HEK293 (cell line): ENCODE results near the gene DNAH8.

Experiments used
- GLI4 ChIP-seq: fragments of 450-650 bp; formaldehyde crosslinking; IDR thresholded peaks from 2 replicates; pipeline ENCODE4 v1.5.1; 2016; ENCODE audit warnings: missing biosample characterization, missing genetic modification characterization
- ZFP41 ChIP-seq: fragments of 450-650 bp; formaldehyde crosslinking; IDR thresholded peaks from 2 replicates; pipeline ENCODE4 v1.5.1; 2016; ENCODE audit warnings: missing biosample characterization, missing genetic modification characterization, borderline replicate concordance
- ZNF2 ChIP-seq: fragments of 450-650 bp; formaldehyde crosslinking; IDR thresholded peaks from 2 replicates; pipeline ENCODE4 v1.5.1; 2016; ENCODE audit warnings: missing biosample characterization, missing genetic modification characterization
- TF ChIP-seq, protein P1 (sequence below): fragments of 450-650 bp; formaldehyde crosslinking; IDR thresholded peaks from 2 replicates; pipeline ENCODE4 v1.5.1; 2016; ENCODE audit warnings: missing biosample characterization, missing genetic modification characterization
- TF ChIP-seq, protein P2 (sequence below): fragments of 450-650 bp; formaldehyde crosslinking; IDR thresholded peaks from 2 replicates; pipeline ENCODE4 v1.5.1; 2016; ENCODE audit warnings: missing biosample characterization, missing genetic modification characterization

DNA sequence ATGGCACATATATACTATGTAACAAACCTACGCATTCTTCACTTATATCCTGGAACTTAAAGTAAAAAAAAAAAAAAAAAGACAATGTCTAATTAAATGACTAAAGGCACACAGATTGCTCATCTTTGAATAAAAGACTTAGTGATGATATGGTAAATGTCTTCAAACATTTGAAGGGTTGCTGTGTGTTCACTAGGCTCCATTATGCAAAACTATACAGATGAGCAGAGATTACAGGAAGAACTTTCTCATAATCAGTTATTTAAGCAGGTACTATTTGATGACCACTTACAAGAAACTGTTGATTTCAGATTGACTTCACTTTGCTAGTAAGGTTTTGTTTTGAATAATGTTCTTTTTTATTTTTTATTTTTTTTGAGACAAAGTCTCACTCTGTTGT lies 34.4 kb downstream of the DNAH8 start:
- TF ChIP-seq, protein P1, sequence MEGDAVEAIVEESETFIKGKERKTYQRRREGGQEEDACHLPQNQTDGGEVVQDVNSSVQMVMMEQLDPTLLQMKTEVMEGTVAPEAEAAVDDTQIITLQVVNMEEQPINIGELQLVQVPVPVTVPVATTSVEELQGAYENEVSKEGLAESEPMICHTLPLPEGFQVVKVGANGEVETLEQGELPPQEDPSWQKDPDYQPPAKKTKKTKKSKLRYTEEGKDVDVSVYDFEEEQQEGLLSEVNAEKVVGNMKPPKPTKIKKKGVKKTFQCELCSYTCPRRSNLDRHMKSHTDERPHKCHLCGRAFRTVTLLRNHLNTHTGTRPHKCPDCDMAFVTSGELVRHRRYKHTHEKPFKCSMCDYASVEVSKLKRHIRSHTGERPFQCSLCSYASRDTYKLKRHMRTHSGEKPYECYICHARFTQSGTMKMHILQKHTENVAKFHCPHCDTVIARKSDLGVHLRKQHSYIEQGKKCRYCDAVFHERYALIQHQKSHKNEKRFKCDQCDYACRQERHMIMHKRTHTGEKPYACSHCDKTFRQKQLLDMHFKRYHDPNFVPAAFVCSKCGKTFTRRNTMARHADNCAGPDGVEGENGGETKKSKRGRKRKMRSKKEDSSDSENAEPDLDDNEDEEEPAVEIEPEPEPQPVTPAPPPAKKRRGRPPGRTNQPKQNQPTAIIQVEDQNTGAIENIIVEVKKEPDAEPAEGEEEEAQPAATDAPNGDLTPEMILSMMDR (tag by site-specific recombination), result no peak
- TF ChIP-seq ZFP41 (no peak), ZNF2 (tag by site-specific recombination) (no peak), GLI4 (no peak)
- TF ChIP-seq, protein P2, sequence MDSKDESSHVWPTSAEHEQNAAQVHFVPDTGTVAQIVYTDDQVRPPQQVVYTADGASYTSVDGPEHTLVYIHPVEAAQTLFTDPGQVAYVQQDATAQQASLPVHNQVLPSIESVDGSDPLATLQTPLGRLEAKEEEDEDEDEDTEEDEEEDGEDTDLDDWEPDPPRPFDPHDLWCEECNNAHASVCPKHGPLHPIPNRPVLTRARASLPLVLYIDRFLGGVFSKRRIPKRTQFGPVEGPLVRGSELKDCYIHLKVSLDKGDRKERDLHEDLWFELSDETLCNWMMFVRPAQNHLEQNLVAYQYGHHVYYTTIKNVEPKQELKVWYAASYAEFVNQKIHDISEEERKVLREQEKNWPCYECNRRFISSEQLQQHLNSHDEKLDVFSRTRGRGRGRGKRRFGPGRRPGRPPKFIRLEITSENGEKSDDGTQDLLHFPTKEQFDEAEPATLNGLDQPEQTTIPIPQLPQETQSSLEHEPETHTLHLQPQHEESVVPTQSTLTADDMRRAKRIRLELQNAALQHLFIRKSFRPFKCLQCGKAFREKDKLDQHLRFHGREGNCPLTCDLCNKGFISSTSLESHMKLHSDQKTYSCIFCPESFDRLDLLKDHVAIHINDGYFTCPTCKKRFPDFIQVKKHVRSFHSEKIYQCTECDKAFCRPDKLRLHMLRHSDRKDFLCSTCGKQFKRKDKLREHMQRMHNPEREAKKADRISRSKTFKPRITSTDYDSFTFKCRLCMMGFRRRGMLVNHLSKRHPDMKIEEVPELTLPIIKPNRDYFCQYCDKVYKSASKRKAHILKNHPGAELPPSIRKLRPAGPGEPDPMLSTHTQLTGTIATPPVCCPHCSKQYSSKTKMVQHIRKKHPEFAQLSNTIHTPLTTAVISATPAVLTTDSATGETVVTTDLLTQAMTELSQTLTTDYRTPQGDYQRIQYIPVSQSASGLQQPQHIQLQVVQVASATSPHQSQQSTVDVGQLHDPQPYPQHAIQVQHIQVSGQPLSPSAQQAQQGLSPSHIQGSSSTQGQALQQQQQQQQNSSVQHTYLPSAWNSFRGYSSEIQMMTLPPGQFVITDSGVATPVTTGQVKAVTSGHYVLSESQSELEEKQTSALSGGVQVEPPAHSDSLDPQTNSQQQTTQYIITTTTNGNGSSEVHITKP (tag by site-specific recombination), result no peak
